ENCODE results near the gene ZNF277.

DNA sequence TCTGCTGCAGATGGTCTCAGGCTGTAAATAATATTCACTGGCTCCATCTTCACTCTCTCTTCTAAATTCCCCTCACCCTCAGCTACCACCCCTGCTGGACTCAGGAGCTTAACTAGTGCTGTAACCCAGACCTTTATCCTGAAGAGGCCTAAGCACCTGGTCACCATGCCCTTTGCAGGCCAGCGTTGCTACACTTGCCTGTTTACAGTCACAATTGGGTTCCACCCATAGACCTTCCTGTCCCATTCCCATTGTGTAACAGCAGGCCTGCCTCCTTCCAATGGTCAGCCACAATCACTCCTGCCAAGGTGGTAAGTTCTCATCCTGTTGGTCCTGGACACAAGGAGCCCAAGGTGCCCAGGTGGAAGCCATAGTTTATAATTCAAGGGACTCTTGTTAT is 157.9 kb downstream of the ZNF277 start:
- no peak for TF ChIP-seq EZH2phosphoT487 (IDR thresholded peaks at IDR 0.05; ENCODE audit: borderline replicate concordance, low read length)
- TF ChIP-seq, protein P1, sequence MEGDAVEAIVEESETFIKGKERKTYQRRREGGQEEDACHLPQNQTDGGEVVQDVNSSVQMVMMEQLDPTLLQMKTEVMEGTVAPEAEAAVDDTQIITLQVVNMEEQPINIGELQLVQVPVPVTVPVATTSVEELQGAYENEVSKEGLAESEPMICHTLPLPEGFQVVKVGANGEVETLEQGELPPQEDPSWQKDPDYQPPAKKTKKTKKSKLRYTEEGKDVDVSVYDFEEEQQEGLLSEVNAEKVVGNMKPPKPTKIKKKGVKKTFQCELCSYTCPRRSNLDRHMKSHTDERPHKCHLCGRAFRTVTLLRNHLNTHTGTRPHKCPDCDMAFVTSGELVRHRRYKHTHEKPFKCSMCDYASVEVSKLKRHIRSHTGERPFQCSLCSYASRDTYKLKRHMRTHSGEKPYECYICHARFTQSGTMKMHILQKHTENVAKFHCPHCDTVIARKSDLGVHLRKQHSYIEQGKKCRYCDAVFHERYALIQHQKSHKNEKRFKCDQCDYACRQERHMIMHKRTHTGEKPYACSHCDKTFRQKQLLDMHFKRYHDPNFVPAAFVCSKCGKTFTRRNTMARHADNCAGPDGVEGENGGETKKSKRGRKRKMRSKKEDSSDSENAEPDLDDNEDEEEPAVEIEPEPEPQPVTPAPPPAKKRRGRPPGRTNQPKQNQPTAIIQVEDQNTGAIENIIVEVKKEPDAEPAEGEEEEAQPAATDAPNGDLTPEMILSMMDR (IDR thresholded peaks at IDR 0.05; ENCODE audit: low read depth, low read length, poor library complexity, severe bottlenecking) = no peak

All from DOHH2 (cell line).